Astrocyte (in vitro differentiated cells and primary cell): ENCODE measurements around the gene EMX1. TPM values are rescaled to one million over a fixed set of nuclear protein-coding genes. Genes with fewer than 3 reads are reported as not detected.

Experiments
- DNase-seq: peaks from one replicate; pipeline ENCODE4 v3.0.0-alpha.2; 2010; ENCODE audit warnings: low read depth
- FAIRE-seq: peaks from 2 replicates; lab custom pipeline; 2011; peaks lifted over from hg19 to GRCh38; lab: Jason Lieb, UNC
- H2AFZ ChIP-seq: 2 replicates; pipeline ENCODE4 v1.6.0; 2012; ENCODE audit warnings: low read depth, low read length, inconsistent platforms
- H3K27ac ChIP-seq: 2 replicates; pipeline ENCODE4 v1.5.1; 2011; ENCODE audit warnings: low read depth, low read length, inconsistent platforms
- H3K27me3 ChIP-seq: 2 replicates; pipeline ENCODE4 v1.6.0; 2011; ENCODE audit warnings: low read length, inconsistent platforms; ENCODE audit not compliant: insufficient read depth
- H3K36me3 ChIP-seq: 2 replicates; pipeline ENCODE4 v1.5.1; 2011; ENCODE audit warnings: low read length, inconsistent platforms; ENCODE audit not compliant: insufficient read depth
- H3K4me1 ChIP-seq: 2 replicates; pipeline ENCODE4 v1.5.1; 2011; ENCODE audit warnings: low read length, inconsistent platforms; ENCODE audit not compliant: insufficient read depth
- H3K4me2 ChIP-seq: 2 replicates; pipeline ENCODE4 v1.6.0; 2012; ENCODE audit warnings: low read length, inconsistent platforms
- H3K4me3 ChIP-seq: 2 replicates; pipeline ENCODE4 v1.5.1; 2011; ENCODE audit warnings: low read depth, mild to moderate bottlenecking, low read length, inconsistent platforms; ENCODE audit not compliant: insufficient read depth
- H3K79me2 ChIP-seq: 2 replicates; pipeline ENCODE4 v1.6.0; 2012; ENCODE audit warnings: mild to moderate bottlenecking, low read length, inconsistent platforms; ENCODE audit not compliant: insufficient read depth
- H3K9ac ChIP-seq: 2 replicates; pipeline ENCODE4 v1.6.0; 2012; ENCODE audit warnings: mild to moderate bottlenecking, low read length, inconsistent platforms
- H3K9me3 ChIP-seq: 2 replicates; pipeline ENCODE4 v1.5.1; 2012; ENCODE audit warnings: low read depth, mild to moderate bottlenecking, low read length, inconsistent platforms; ENCODE audit not compliant: insufficient read depth
- H4K20me1 ChIP-seq: 2 replicates; pipeline ENCODE4 v1.6.0; 2012; ENCODE audit warnings: low read length, inconsistent platforms; ENCODE audit not compliant: insufficient read depth
- H3K27ac Mint-ChIP-seq: one replicate; pipeline ENCODE4 v1.8.0; 2021; ENCODE audit warnings: mild to moderate bottlenecking, mixed read lengths; ENCODE audit not compliant: unreplicated experiment
- H3K27me3 Mint-ChIP-seq: one replicate; pipeline ENCODE4 v1.8.0; 2021; ENCODE audit warnings: low read depth, mixed read lengths; ENCODE audit not compliant: unreplicated experiment
- H3K36me3 Mint-ChIP-seq: one replicate; pipeline ENCODE4 v1.8.0; 2021; ENCODE audit warnings: low read depth, mixed read lengths; ENCODE audit not compliant: unreplicated experiment
- H3K4me1 Mint-ChIP-seq: one replicate; pipeline ENCODE4 v1.8.0; 2021; ENCODE audit warnings: low read depth, mixed read lengths; ENCODE audit not compliant: unreplicated experiment
- H3K4me3 Mint-ChIP-seq: one replicate; pipeline ENCODE4 v1.8.0; 2021; ENCODE audit warnings: mild to moderate bottlenecking, moderate library complexity, mixed read lengths; ENCODE audit not compliant: unreplicated experiment
- H3K9me3 Mint-ChIP-seq: one replicate; pipeline ENCODE4 v1.8.0; 2021; ENCODE audit warnings: mild to moderate bottlenecking, mixed read lengths; ENCODE audit not compliant: unreplicated experiment
- EZH2 ChIP-seq: IDR thresholded peaks from 2 replicates; pipeline ENCODE4 v1.6.1; 2012; ENCODE audit warnings: mild to moderate bottlenecking, low read length, inconsistent platforms; ENCODE audit not compliant: insufficient read depth
- total RNA-seq: library from RNA; stranded (reverse); gene quantifications from 2 replicates; pipeline ENCODE4 v1.2.1, GENCODE V29; 2021
- TF ChIP-seq, protein P1 (sequence below): IDR thresholded peaks from 2 replicates; pipeline ENCODE4 v1.5.1; 2011; ENCODE audit warnings: low read depth, mild to moderate bottlenecking, inconsistent platforms, low read length, moderate library complexity; ENCODE audit not compliant: insufficient read depth

The EMX1 gene
- total RNA-seq, 1 donor from 2014 or later: 0.48 TPM

DNA sequence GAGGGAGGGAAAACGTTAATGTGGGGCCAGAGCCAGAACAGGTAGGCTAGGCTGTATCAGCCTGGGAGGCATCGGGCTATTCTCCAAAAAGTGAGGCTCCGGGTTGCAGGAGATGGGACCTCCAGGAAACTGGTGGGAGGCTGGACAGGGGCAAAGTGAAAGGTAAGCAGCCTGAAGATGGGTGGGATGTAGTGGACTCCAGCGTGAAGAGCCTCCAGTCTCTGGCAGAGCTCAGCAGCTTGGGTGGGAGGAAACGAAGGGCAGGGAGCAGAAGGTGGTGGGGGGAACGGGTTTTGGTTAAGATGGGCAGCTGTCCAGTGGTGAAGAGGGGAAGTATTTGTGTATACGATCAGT lies 3.1 kb upstream of the EMX1 start:
- Histone ChIP-seq H3K4me3 (no peak overlapping the region), H3K27ac (no peak overlapping the region), H3K79me2 (no peaks in the 10 kb centered on the region), H2AFZ (no peak overlapping the region), H3K36me3 (no peaks in the 10 kb centered on the region), H3K27me3 (peaks cover 93% of the 10 kb centered on the region), H3K4me1 (peaks cover 5% of the 10 kb centered on the region), H3K9me3 (no peaks in the 10 kb centered on the region), H4K20me1 (peaks cover 25% of the 10 kb centered on the region), H3K4me2 (no peak overlapping the region), H3K9ac (no peak overlapping the region)
- no peak for FAIRE-seq
- no peak for TF ChIP-seq EZH2
- TF ChIP-seq, protein P1, sequence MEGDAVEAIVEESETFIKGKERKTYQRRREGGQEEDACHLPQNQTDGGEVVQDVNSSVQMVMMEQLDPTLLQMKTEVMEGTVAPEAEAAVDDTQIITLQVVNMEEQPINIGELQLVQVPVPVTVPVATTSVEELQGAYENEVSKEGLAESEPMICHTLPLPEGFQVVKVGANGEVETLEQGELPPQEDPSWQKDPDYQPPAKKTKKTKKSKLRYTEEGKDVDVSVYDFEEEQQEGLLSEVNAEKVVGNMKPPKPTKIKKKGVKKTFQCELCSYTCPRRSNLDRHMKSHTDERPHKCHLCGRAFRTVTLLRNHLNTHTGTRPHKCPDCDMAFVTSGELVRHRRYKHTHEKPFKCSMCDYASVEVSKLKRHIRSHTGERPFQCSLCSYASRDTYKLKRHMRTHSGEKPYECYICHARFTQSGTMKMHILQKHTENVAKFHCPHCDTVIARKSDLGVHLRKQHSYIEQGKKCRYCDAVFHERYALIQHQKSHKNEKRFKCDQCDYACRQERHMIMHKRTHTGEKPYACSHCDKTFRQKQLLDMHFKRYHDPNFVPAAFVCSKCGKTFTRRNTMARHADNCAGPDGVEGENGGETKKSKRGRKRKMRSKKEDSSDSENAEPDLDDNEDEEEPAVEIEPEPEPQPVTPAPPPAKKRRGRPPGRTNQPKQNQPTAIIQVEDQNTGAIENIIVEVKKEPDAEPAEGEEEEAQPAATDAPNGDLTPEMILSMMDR: no peak
- Mint-ChIP-seq H3K36me3 (no peaks in the 10 kb centered on the region), H3K27me3 (peaks cover 75% of the 10 kb centered on the region), H3K9me3 (peaks cover 9% of the 10 kb centered on the region), H3K27ac (peak overlapping the region; percentile 20), H3K4me1 (no peaks in the 10 kb centered on the region), H3K4me3 (no peak overlapping the region)
- DNase-seq: no peak

DNA sequence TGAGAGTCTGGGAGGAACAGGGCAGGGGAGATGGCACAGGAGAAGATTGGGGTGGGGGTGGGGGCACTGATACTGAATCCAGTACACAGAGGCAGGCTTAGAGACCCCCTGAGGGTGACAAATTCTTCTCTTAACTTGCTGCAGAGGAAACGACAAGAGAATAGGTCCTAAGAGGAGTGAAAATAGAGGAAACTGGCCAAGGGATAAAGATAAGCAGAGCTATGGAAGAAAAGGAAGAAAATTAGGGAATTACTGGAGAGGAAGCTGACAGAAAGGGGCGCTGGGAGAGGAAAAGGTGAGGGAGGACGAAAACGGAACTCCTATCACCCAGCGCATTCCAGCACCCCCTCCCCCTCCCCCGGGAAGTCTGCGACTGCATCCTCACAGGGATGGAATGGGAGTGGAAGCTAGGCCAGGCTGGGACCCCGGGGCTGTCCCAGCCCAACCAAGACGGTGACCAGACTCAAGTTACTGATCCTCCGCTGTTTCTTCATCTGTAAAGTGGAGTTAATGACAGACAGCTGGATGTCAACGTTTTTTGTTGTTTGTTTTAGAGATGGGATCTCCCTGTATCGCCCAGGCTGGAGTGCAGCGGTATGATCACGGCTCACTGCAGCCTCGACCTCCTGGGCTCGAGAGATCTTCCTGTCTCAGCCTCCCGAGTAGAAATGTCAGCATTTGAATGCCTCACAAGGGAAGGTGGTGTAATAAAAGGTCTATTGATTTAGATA lies 2.6 kb upstream of the EMX1 start:
- Mint-ChIP-seq H3K4me3 (no peak overlapping the region), H3K9me3 (peaks cover 9% of the 10 kb centered on the region), H3K27me3 (peaks cover 75% of the 10 kb centered on the region), H3K27ac (no peak overlapping the region), H3K36me3 (no peaks in the 10 kb centered on the region), H3K4me1 (no peaks in the 10 kb centered on the region)
- TF ChIP-seq, protein P1: no peak
- no peak for TF ChIP-seq EZH2
- Histone ChIP-seq H4K20me1 (peaks cover 31% of the 10 kb centered on the region), H3K9ac (no peak overlapping the region), H3K27me3 (peaks cover 93% of the 10 kb centered on the region), H3K36me3 (no peaks in the 10 kb centered on the region), H3K9me3 (no peaks in the 10 kb centered on the region), H3K79me2 (no peaks in the 10 kb centered on the region), H2AFZ (no peak overlapping the region), H3K4me1 (peaks cover 5% of the 10 kb centered on the region), H3K4me3 (no peak overlapping the region), H3K4me2 (no peak overlapping the region), H3K27ac (no peak overlapping the region)
- peak; percentile 17 for FAIRE-seq
- no peak for DNase-seq

DNA sequence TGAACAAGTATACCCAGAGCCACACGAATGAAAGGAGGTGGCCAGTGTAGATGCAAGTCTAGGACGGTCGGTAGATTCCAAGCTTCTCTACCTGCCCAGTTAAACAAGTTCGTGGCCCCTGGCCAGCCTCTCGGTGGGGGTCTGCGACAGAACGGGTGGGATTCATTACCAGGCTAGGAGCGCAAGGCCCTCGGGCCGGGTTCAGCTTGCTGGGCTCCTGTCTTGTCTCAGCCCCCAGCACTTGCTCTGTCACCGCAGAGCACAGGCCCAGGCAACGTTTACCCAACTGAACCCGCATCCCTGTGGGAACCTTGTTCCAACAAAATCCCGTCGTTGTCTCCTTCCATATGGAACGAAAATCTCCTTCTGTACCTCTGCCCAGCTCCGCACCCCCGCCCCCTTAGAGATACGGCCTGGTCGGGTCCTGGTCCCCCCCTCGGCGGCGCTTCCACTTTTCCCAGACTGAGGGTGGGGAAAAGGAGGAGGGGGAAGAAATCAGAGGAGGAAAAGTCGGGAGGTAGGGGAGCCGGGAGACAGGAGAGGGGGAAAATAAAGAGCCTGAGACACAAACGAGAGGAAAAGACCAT lies 1.9 kb upstream of the EMX1 start:
- Histone ChIP-seq H3K4me2 (peak overlapping the region; percentile 70), H3K9me3 (no peaks in the 10 kb centered on the region), H3K27ac (no peak overlapping the region), H3K36me3 (no peaks in the 10 kb centered on the region), H2AFZ (no peak overlapping the region), H4K20me1 (peaks cover 38% of the 10 kb centered on the region), H3K4me3 (no peak overlapping the region), H3K4me1 (peaks cover 9% of the 10 kb centered on the region), H3K27me3 (peaks cover 93% of the 10 kb centered on the region), H3K9ac (no peak overlapping the region), H3K79me2 (no peaks in the 10 kb centered on the region)
- FAIRE-seq: no peak
- Mint-ChIP-seq H3K4me1 (no peaks in the 10 kb centered on the region), H3K36me3 (no peaks in the 10 kb centered on the region), H3K9me3 (peaks cover 9% of the 10 kb centered on the region), H3K4me3 (no peak overlapping the region), H3K27me3 (peaks cover 71% of the 10 kb centered on the region), H3K27ac (no peak overlapping the region)
- no peak for DNase-seq
- TF ChIP-seq, protein P1: no peak
- TF ChIP-seq EZH2: peak; percentile 63
